CD4-positive, alpha-beta memory T cell (primary cell): ENCODE data around the gene ENTHD1. TPM values are rescaled to one million over a fixed set of nuclear protein-coding genes. Genes with fewer than 3 reads are reported as not detected.

ENCODE experiments used
- CTCF ChIA-PET: fragments of 350-600 bp; sonication (Branson Sonifier 250); formaldehyde crosslinking; loops from one replicate; lab custom pipeline; 2021; ENCODE audit warnings: inconsistent platforms; ENCODE audit not compliant: partially characterized antibody; lab: Charles Lee
- POLR2A ChIA-PET: fragments of 350-600 bp; sonication (Branson Sonifier 250); formaldehyde crosslinking; loops from one replicate; lab custom pipeline; 2021; ENCODE audit not compliant: partially characterized antibody; lab: Charles Lee
- DNase-seq, 5 donors: peaks; one replicate each; pipeline versions ENCODE4 v3.0.0 to v3.0.0-alpha.2; 2020 to 2022; ENCODE audit warnings: mixed read lengths in 1 of 5
- H3K27ac ChIP-seq: one replicate; pipeline ENCODE4 v1.7.0; 2013; ENCODE audit warnings: low read depth, low read length
- H3K27me3 ChIP-seq: 2 replicates; pipeline ENCODE4 v1.7.0; 2013; ENCODE audit warnings: mild to moderate bottlenecking, low read length, moderate library complexity; ENCODE audit not compliant: insufficient read depth
- H3K36me3 ChIP-seq: 2 replicates; pipeline ENCODE4 v1.7.0; 2013; ENCODE audit warnings: mild to moderate bottlenecking, low read length, moderate library complexity; ENCODE audit not compliant: insufficient read depth
- H3K4me1 ChIP-seq: 2 replicates; pipeline ENCODE4 v1.7.0; 2013; ENCODE audit warnings: mild to moderate bottlenecking, low read length, moderate library complexity; ENCODE audit not compliant: insufficient read depth
- H3K4me3 ChIP-seq, 2 donors: one replicate each; pipeline ENCODE4 v1.7.0; 2013; ENCODE audit warnings: low read length in 2 of 2, mild to moderate bottlenecking in 1 of 2
- H3K9me3 ChIP-seq, 2 donors: one replicate each; pipeline ENCODE4 v1.7.0; 2013; ENCODE audit warnings: low read length in 2 of 2, control low read depth in 1 of 2; ENCODE audit not compliant: control insufficient read depth in 1 of 2
- H3K27ac Mint-ChIP-seq, 7 donors: one replicate each; pipeline ENCODE4 v1.8.0; 2020 to 2021; ENCODE audit warnings: mixed read lengths in 7 of 7, mild to moderate bottlenecking in 6 of 7, inconsistent platforms in 3 of 7, moderate library complexity in 3 of 7
- H3K27me3 Mint-ChIP-seq, 2 donors: one replicate each; pipeline ENCODE4 v1.8.0; 2020 to 2021; ENCODE audit warnings: mixed read lengths in 2 of 2
- H3K36me3 Mint-ChIP-seq, 2 donors: one replicate each; pipeline ENCODE4 v1.8.0; 2020 to 2021; ENCODE audit warnings: mixed read lengths in 2 of 2, inconsistent platforms in 1 of 2, mild to moderate bottlenecking in 1 of 2
- H3K4me1 Mint-ChIP-seq, 4 donors: one replicate each; pipeline ENCODE4 v1.8.0; 2020 to 2021; ENCODE audit warnings: mixed read lengths in 4 of 4, mild to moderate bottlenecking in 1 of 4
- H3K4me3 Mint-ChIP-seq, 8 donors: one replicate each; pipeline ENCODE4 v1.8.0; 2020 to 2021; ENCODE audit warnings: mixed read lengths in 8 of 8, mild to moderate bottlenecking in 7 of 8, moderate library complexity in 6 of 8, inconsistent platforms in 3 of 8
- H3K9me3 Mint-ChIP-seq, 8 donors: one replicate each; pipeline ENCODE4 v1.8.0; 2020 to 2021; ENCODE audit warnings: mixed read lengths in 8 of 8, mild to moderate bottlenecking in 5 of 8, inconsistent platforms in 3 of 8, moderate library complexity in 1 of 8
- intact Hi-C: fragments of 100-400 bp; cut with micrococcal nuclease; formaldehyde crosslinking; loops from one replicate; pipeline ENCODE4 v1.15.1; 2023
- polyA plus RNA-seq, 2 donors: library from polyadenylated mRNA; unstranded; fragments of 300-500 nt; fragmentation: Illumina TruSeq; gene quantifications; one replicate each; pipeline ENCODE4 v1.2.3, GENCODE V29; 2021
- total RNA-seq, 2 experiments: library from RNA; stranded (reverse); gene quantifications; one replicate each; pipeline ENCODE4 v1.2.3, GENCODE V29; 2021

Gene ENTHD1
- total and polyA plus RNA-seq, 4 experiments from 2014 or later = 0.10 to 0.47 (median 0.20) TPM

DNA sequence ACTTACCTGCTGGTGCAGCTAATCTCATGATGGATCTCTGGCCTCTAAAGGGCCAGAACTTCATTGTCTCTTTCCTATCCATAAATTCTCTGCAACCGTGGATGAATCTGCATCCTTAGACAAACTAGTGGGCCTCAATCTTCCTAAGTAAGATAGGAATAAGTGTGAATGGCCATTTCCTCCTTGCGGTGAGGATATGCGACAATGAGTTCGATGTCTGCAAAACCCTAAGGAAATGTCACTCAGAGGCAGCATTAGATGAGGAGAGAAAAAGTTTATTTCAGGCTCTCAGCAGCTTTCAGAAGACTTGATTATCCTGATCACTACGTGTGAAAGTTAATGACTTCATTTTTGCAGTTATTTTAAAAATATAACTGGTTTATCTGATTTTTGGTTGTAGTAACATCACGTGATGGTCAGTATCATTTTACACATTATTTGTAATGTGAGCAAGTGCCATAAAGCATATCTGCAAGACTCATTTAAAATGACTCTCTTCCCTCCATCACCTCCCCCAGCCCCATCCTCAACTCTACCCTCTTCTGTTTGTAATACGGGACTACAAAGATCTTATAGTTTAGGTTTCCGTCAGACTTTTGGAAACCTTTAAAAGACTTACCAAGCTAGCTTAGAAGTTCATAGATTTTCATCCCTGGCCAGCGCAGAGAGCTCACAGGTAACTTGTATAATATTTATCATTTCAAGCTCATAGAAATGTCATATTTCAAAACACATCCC lies 17.5 kb upstream of the ENTHD1 start:
- Histone ChIP-seq H3K4me3 (peak overlapping the region; percentile 37 to 55), H3K27ac (peak overlapping the region; percentile 75), H3K27me3 (no peaks in the 10 kb centered on the region), H3K9me3 (no peaks in the 10 kb centered on the region), H3K4me1 (peaks cover 96% of the 10 kb centered on the region), H3K36me3 (no peaks in the 10 kb centered on the region)
- ChIA-PET CTCF (interaction anchor here (0.8 to 2.3 kb wide), 6 partner anchors 10 to 22 kb away, joined by 3 to 9 read pairs (median 5); partner anchors contain the start of gene GRAP2), POLR2A (interaction anchor here (0.6 to 17.3 kb wide), 10 partner anchors 11 to 427 kb away, joined by 3 to 424 read pairs (median 5); partner anchors contain the start of gene GRAP2)
- peak in 2 of 5 donors; percentile 39 to 48 for DNase-seq
- Mint-ChIP-seq H3K9me3 (no peaks in the 10 kb centered on the region), H3K4me3 (peak overlapping the region; percentile 82 to 100 (median 96)), H3K36me3 (peaks cover 13 to 54% of the 10 kb centered on the region in 2 donors), H3K27me3 (no peaks in the 10 kb centered on the region), H3K4me1 (peaks cover 65 to 98% (median 80%) of the 10 kb centered on the region in 4 donors), H3K27ac (peak overlapping the region in 6 of 7 donors; percentile 91 to 98 (median 96))
- intact Hi-C loops = loop anchor here (1.0 kb wide), 2 partner anchors 10 kb away; partner anchors contain the start of gene GRAP2

DNA sequence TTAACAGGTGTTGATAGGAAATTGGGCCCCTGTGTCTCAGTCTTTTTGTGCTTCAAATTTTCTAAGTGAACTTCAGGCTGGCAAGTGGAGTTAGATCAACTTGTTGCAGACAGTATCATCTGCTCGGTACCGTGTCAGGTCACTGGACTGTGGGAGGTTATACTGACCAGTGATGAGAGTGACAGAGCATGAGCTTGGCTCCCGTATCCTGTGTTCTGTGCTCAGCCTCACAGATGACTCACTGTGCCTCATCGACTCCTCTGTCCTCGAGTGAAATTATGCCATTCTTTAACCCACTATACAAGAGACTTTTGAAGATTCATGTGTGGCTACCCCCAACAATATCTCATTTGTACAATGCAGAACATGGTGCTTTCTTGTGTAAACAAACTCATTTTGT lies 15.2 kb upstream of the ENTHD1 start:
- H3K9me3 ChIP-seq = no peaks in the 10 kb centered on the region
- H3K36me3 ChIP-seq = no peaks in the 10 kb centered on the region
- intact Hi-C loops = no loop called here
- Mint-ChIP-seq H3K4me3 (peak overlapping the region; percentile 91 to 100 (median 97)), H3K27me3 (no peaks in the 10 kb centered on the region), H3K36me3 (peaks cover 28 to 56% of the 10 kb centered on the region in 2 donors), H3K9me3 (no peaks in the 10 kb centered on the region), H3K4me1 (peaks cover 53 to 89% (median 64%) of the 10 kb centered on the region in 4 donors), H3K27ac (peak overlapping the region in 6 of 7 donors; percentile 91 to 98 (median 96))
- H3K4me3 ChIP-seq = peak overlapping the region in 1 of 2 donors; percentile 57
- ChIA-PET CTCF (interaction anchor here (0.8 to 2.5 kb wide), 7 partner anchors 8 to 439 kb away, joined by 3 to 14 read pairs (median 5); no protein-coding TSS in a partner anchor), POLR2A (interaction anchor here (1.0 to 17.3 kb wide), 10 partner anchors 7 to 247 kb away, joined by 3 to 424 read pairs (median 26); partner anchors contain the start of genes GRAP2 and TMA7B)
- no peaks in the 10 kb centered on the region for H3K27me3 ChIP-seq
- H3K27ac ChIP-seq = peak overlapping the region; percentile 75
- H3K4me1 ChIP-seq = peaks cover 83% of the 10 kb centered on the region
- peak in 1 of 5 donors; percentile 76 for DNase-seq

GRCh38 chr22:39908136-39908535 lies 14.6 kb upstream of the ENTHD1 start:
- ChIA-PET CTCF (interaction anchor here (0.8 to 2.5 kb wide), 4 partner anchors 9 to 25 kb away, joined by 3 to 14 read pairs (median 8); no protein-coding TSS in a partner anchor), POLR2A (interaction anchor here (0.6 to 17.3 kb wide), 14 partner anchors 7 to 247 kb away, joined by 3 to 424 read pairs (median 6); partner anchors contain the start of gene GRAP2)
- peak overlapping the region; percentile 91 to 100 (median 97) for H3K4me3 Mint-ChIP-seq
- Histone ChIP-seq H3K27me3 (no peaks in the 10 kb centered on the region), H3K27ac (peak overlapping the region; percentile 75), H3K36me3 (no peaks in the 10 kb centered on the region), H3K4me1 (peaks cover 77% of the 10 kb centered on the region), H3K9me3 (no peaks in the 10 kb centered on the region), H3K4me3 (peak overlapping the region; percentile 42 to 57)
- DNase-seq = no peak
- intact Hi-C loops = no loop called here
- no peaks in the 10 kb centered on the region for H3K27me3 Mint-ChIP-seq
- H3K9me3 Mint-ChIP-seq = no peaks in the 10 kb centered on the region
- H3K4me1 Mint-ChIP-seq = peaks cover 47 to 83% (median 58%) of the 10 kb centered on the region in 4 donors
- peaks cover 29 to 51% of the 10 kb centered on the region in 2 donors for H3K36me3 Mint-ChIP-seq
- H3K27ac Mint-ChIP-seq = peak overlapping the region in 6 of 7 donors; percentile 91 to 98 (median 96)

DNA sequence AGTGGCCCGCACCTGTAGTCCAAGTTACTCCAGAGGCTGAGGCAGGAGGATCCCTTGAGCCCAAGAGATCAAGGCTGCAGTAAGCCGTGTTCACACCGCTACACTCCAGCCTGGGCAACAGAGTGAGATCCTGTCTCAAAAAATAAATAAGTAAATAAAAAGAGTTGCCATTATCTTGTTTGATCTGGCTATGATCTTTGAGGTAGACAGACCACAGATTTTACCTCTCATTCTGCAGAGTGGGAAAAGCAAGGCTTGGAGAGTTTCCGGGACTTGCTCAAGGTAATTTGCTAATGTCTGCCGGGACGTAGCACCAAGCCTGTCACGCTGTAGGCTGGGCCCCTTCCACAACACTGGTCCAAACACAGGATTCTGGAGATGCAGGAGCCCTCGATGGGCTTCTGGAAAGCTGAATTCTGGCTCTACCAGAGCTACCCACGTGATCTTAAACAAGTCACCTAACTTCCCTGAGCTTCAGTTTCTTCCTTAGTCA lies 14.1 kb upstream of the ENTHD1 start:
- ChIA-PET POLR2A (interaction anchor here (0.6 to 17.3 kb wide), 12 partner anchors 7 to 244 kb away, joined by 3 to 424 read pairs (median 7); partner anchors contain the start of gene GRAP2), CTCF (interaction anchor here (2.5 to 3.6 kb wide), 3 partner anchors 9 to 18 kb away, joined by 9 to 14 read pairs (median 13); no protein-coding TSS in a partner anchor)
- Mint-ChIP-seq H3K27ac (peak overlapping the region in 6 of 7 donors; percentile 91 to 98 (median 96)), H3K9me3 (no peaks in the 10 kb centered on the region), H3K36me3 (peaks cover 33 to 54% of the 10 kb centered on the region in 2 donors), H3K4me1 (peaks cover 45 to 78% (median 54%) of the 10 kb centered on the region in 4 donors), H3K27me3 (no peaks in the 10 kb centered on the region), H3K4me3 (peak overlapping the region; percentile 91 to 100 (median 97))
- DNase-seq = peak; percentile 51 to 66 (median 56)
- peaks cover 72% of the 10 kb centered on the region for H3K4me1 ChIP-seq
- H3K27me3 ChIP-seq = no peaks in the 10 kb centered on the region
- intact Hi-C loops = loop anchor here (2.0 kb wide), 1 partner anchor 13 kb away; no protein-coding TSS in a partner anchor
- peak overlapping the region; percentile 42 to 57 for H3K4me3 ChIP-seq
- no peaks in the 10 kb centered on the region for H3K9me3 ChIP-seq
- H3K36me3 ChIP-seq = no peaks in the 10 kb centered on the region
- peak overlapping the region; percentile 75 for H3K27ac ChIP-seq

GRCh38 chr22:39907047-39907446 lies 13.5 kb upstream of the ENTHD1 start:
- H3K9me3 ChIP-seq = no peaks in the 10 kb centered on the region
- Mint-ChIP-seq H3K9me3 (no peaks in the 10 kb centered on the region), H3K27me3 (no peaks in the 10 kb centered on the region), H3K27ac (peak overlapping the region in 6 of 7 donors; percentile 91 to 98 (median 96)), H3K36me3 (peaks cover 36 to 53% of the 10 kb centered on the region in 2 donors), H3K4me1 (peaks cover 39 to 72% (median 49%) of the 10 kb centered on the region in 4 donors), H3K4me3 (peak overlapping the region; percentile 91 to 100 (median 97))
- peak overlapping the region; percentile 33 to 57 for H3K4me3 ChIP-seq
- POLR2A ChIA-PET = interaction anchor here (1.0 to 17.3 kb wide), 10 partner anchors 9 to 246 kb away, joined by 3 to 424 read pairs (median 8); no protein-coding TSS in a partner anchor
- DNase-seq = peak in 1 of 5 donors; percentile 63
- no peaks in the 10 kb centered on the region for H3K27me3 ChIP-seq
- H3K4me1 ChIP-seq = peaks cover 66% of the 10 kb centered on the region
- intact Hi-C loops = loop anchor here (2.0 kb wide), 1 partner anchor 14 kb away; no protein-coding TSS in a partner anchor
- peak overlapping the region; percentile 75 for H3K27ac ChIP-seq
- CTCF ChIA-PET = interaction anchor here (2.6 to 3.6 kb wide), 3 partner anchors 10 to 26 kb away, joined by 9 to 15 read pairs (median 13); no protein-coding TSS in a partner anchor
- no peaks in the 10 kb centered on the region for H3K36me3 ChIP-seq

- Mint-ChIP-seq H3K4me3 (peak overlapping the region; percentile 91 to 100 (median 97)), H3K27me3 (no peaks in the 10 kb centered on the region), H3K9me3 (no peaks in the 10 kb centered on the region), H3K4me1 (peaks cover 32 to 64% (median 41%) of the 10 kb centered on the region in 4 donors), H3K36me3 (peaks cover 41 to 61% of the 10 kb centered on the region in 2 donors), H3K27ac (peak overlapping the region in 6 of 7 donors; percentile 91 to 98 (median 96))
- Histone ChIP-seq H3K4me1 (peaks cover 57% of the 10 kb centered on the region), H3K4me3 (peak overlapping the region; percentile 49 to 57), H3K36me3 (no peaks in the 10 kb centered on the region), H3K27ac (peak overlapping the region; percentile 75), H3K9me3 (no peaks in the 10 kb centered on the region), H3K27me3 (no peaks in the 10 kb centered on the region)
- CTCF ChIA-PET = interaction anchor here (2.6 to 3.6 kb wide), 3 partner anchors 11 to 27 kb away, joined by 9 to 15 read pairs (median 13); no protein-coding TSS in a partner anchor
- DNase-seq = no peak
- POLR2A ChIA-PET = interaction anchor here (1.0 to 17.3 kb wide), 14 partner anchors 9 to 1035 kb away, joined by 3 to 424 read pairs (median 6); partner anchors contain the start of gene CBX6
- intact Hi-C loops = loop anchor here (2.0 kb wide), 1 partner anchor 15 kb away; no protein-coding TSS in a partner anchor
These were observed 12.6 kb upstream of the ENTHD1 start for GRCh38 chr22:39906207-39906606.
